Measurements from ENCODE around the gene TSPAN4.
A peak's percentile ranks its signal among the peaks of the same experiment; 100 is the strongest.

Gene TSPAN4

DNA sequence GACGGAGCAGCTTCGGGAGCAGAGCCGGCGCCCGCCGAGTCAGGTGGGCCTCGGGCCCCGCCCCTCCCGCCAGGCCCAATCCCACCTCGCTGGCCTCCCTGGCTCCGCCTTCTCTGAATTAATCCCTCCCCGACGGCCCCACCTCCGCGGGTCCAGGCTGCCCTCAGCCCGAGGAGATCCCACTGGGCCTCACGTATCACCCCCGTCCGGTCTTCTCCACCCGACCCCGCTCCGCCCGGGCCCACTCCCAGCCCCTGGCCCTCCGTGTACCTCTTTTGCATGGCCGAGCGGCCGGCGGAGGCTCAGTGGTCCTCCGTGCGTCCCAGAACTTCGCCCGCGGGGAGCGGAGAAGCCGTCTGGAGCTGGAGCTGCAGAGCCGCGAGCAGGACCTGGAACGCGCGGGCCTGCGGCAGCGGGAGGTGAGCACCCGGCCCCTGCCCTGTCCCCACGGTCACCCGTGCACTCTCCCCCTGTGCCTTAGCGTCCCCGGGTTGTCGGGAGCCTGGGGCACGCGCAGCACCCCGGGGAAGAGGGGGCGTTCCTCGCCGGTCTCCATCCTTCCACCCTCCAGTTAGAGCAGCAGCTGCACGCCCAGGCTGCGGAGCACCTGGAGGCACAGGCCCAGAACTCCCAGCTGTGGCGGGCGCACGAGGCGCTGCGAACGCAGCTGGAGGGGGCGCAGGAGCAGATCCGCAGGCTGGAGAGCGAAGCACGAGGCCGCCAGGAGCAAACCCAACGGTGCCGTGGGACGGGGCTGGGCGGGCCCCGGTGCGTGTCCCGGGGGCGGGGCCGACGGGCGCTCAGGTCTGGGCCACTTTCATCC, 12.1 kb upstream of the TSPAN4 start:
- DNase-seq (peak; percentile 61 to 64 (median 63)), ATAC-seq (replicated peaks) (peak; percentile 57)
- Mint-ChIP-seq H3K9me3 (no peaks in the 10 kb centered on the region), H3K4me1 (ENCODE audit: low read depth in 2 of 2) (peaks cover 14 to 32% of the 10 kb centered on the region in 2 donors), H3K27me3 (peaks cover 6 to 37% of the 10 kb centered on the region in 2 donors), H3K27ac (no peak overlapping the region), H3K36me3 (ENCODE audit: insufficient read depth) (peaks cover 10% of the 10 kb centered on the region), H3K4me3 (peak overlapping the region; percentile 69 to 75)

DNA sequence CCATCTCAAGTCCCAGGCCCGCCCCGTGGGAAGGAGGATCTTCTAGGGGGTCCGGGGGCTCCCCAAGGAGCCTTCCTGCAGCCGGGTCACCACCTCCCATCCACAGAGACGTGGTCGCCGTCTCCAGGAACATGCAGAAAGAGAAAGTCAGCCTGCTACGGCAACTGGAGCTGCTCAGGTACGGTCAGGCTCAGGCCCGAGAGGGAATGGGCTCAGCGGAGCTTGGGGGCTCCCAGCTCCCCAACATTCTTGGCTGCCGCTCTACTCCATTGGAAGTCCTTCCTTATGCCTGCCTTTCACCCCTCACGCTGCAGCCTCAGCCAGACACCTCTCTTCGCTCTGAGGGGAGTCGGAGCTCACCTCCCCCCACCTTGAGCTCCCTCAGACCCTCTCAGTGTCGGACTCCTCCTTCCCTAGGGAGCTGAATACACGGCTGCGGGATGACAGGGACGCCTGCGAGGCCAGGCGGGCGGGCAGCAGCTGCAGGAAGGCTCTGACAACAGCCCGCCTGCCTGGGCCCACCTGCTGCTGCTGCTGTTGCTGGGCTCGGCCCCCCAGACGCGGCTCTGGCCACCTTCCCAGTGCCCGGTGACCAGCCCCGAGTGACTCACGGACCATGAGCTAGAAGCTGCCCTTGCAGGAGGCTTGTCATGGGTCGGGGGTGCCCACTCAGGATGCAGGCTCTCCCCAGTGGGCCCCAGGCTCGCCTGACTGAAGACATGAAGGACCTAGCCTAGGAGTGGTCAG, 11.4 kb upstream of the TSPAN4 start:
- no peaks in the 10 kb centered on the region for H3K9me3 Mint-ChIP-seq
- H3K4me1 Mint-ChIP-seq (ENCODE audit: low read depth in 2 of 2), result peaks cover 14 to 32% of the 10 kb centered on the region in 2 donors
- no peak overlapping the region for H3K27ac Mint-ChIP-seq

DNA sequence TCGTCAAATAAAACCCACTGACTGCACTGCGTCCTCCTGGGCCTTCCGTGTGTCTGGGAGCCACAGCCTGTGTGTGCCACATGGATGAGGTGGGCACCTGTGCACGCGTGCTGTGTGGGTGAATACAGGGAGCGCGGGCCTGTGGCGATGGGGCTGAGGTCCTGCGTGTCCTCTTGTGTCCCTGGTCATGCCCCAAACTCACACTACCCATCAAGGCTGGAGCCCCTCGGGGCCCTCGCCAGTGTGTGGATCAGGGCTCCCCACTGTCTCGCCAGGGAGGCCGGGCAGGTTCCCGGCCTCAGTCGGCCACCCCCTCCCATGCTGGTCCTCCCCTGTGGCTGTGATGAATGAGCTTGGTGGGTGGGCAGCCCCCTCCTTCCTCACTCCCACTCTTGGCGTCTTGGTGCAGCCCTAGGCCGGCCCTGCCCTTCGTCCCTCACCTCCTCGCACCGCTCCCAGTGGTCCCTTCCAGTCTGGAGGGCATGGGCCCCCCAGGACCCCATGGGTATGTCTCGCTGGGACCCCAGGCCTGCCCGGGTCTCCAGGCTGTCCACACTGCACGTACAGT, 10.6 kb upstream of the TSPAN4 start:
- DNase-seq (no peak), ATAC-seq (replicated peaks) (no peak)
- Mint-ChIP-seq H3K4me1 (ENCODE audit: low read depth in 2 of 2) (peaks cover 10 to 32% of the 10 kb centered on the region in 2 donors), H3K27me3 (peaks cover 6 to 37% of the 10 kb centered on the region in 2 donors), H3K9me3 (no peaks in the 10 kb centered on the region), H3K36me3 (ENCODE audit: insufficient read depth) (peaks cover 7% of the 10 kb centered on the region), H3K4me3 (peak overlapping the region; percentile 69 to 75), H3K27ac (no peak overlapping the region)

More for the DNA sequence above, 11.4 kb upstream of the TSPAN4 start:
- DNase-seq (no peak), ATAC-seq (replicated peaks) (no peak)
- H3K27me3 Mint-ChIP-seq, result peaks cover 6 to 37% of the 10 kb centered on the region in 2 donors
- peaks cover 4% of the 10 kb centered on the region for H3K36me3 Mint-ChIP-seq (ENCODE audit: insufficient read depth)
- H3K4me3 Mint-ChIP-seq, result peak overlapping the region; percentile 69 to 75

DNA sequence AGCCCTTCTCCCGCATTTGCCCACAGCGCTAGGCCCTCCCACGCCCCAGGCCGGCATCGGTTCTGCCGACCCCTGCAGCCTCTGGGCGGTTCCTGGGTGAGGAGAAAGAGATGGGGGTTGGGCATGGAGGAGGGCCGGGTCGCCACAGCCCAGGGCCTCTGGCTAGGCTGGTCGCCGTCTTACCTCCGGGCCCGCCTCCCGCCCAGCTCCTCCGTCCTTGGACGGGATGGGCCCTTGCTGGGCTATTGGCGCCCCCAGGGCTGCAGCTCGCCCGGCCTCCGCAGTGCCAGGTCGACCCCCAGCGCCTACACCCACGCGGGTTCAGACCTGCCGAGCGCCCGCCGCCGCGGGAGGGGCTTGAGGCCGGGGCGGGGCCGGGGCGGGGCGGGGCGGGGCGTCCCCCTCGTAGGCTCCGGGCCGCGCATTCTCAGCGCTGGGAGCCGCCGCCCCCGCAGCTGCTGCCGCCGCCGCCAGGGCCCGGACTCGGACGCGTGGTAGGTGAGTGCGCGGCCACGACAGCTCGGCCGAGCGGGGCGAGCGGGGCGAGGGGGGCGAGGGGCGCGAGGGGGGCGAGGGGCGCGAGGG, 10.0 kb upstream of the TSPAN4 start, which contains the start of gene CD151:
TSS of gene CD151 (plus strand) at position 424 of the 585 bp plus-strand sequence. CDS start 3,118 bp downstream, outside the sequence.
- H3K4me1 Mint-ChIP-seq (ENCODE audit: low read depth in 2 of 2), result peaks cover 8 to 32% of the 10 kb centered on the region in 2 donors
- no peaks in the 10 kb centered on the region for H3K9me3 Mint-ChIP-seq
- H3K36me3 Mint-ChIP-seq (ENCODE audit: insufficient read depth), result peaks cover 12% of the 10 kb centered on the region
- peak within 1 kb of the TSS; percentile 69 to 75 for H3K4me3 Mint-ChIP-seq
- peak in 2 of 3 experiments; percentile 29 to 34 for DNase-seq
- peak; percentile 61 for ATAC-seq (replicated peaks)
- H3K27me3 Mint-ChIP-seq, result peaks cover 4 to 32% of the 10 kb centered on the region in 2 donors
- no peak within 1 kb of the TSS for H3K27ac Mint-ChIP-seq

DNA sequence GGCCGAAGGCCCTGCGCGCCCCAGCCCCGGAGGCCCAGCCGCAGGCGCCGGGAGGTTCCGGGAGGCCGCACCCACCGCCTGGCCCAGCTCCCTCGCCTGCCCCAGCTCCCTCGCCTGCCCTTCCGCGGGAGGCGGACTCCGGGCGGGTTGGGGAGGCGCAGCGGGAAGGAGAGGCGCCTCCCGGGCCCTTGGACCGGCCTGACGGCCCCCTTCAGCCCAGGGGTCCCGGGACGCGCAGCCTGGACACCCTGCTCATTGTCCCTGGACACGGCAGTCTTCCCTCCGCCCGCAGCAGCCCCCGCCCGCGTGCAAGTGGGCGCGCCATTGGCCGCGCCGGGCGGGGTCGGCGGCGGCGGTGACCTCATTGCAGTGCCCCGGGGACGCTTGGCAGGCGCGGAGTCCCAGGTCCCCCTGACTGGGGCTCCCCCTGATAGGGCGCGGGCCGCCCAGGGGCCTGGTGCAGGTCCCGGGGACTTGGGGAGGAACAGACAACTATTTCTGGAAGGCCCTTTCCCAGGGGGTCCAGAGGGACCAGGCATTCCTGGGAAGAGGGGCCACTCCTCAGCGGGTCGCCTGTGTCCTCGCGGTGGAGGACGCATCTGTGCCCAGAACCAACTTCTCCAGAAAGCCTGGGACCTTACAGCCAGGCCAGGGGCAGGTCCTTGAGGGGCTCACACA, 9.4 kb upstream of the TSPAN4 start:
- no peaks in the 10 kb centered on the region for H3K9me3 Mint-ChIP-seq
- H3K4me3 Mint-ChIP-seq, result peak overlapping the region; percentile 60 to 71
- H3K27ac Mint-ChIP-seq, result no peak overlapping the region
- ATAC-seq (replicated peaks), result peak; percentile 61
- DNase-seq, result peak in 2 of 3 experiments; percentile 38 to 42
- H3K27me3 Mint-ChIP-seq, result peaks cover 0 to 26% of the 10 kb centered on the region in 2 donors
- peaks cover 5 to 29% of the 10 kb centered on the region in 2 donors for H3K4me1 Mint-ChIP-seq (ENCODE audit: low read depth in 2 of 2)
- peaks cover 16% of the 10 kb centered on the region for H3K36me3 Mint-ChIP-seq (ENCODE audit: insufficient read depth)

DNA sequence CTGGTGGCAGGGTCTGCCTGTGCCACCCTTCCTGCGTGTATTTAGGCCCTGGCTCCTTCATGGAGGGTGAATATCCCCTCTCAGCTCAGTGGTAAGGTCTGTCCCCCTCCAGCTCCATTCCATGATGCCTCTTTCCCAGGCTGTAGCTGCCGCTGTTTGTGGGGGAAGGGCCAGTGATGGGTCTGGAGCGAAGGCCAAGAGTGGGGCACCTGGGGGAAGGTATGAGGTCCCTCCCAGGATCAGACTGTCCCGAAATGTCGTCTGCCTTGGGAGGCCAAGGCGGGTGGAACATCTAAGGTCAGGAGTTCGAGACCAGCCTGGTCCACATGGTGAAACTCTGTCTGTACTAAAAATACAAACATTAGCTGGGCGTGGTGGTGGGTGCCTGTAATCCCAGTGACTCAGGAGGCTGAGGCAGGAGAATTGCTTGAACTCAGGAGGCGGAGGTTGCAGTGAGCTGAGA, 8.8 kb upstream of the TSPAN4 start:
- peaks cover 17% of the 10 kb centered on the region for H3K36me3 Mint-ChIP-seq (ENCODE audit: insufficient read depth)
- H3K4me3 Mint-ChIP-seq, result peak overlapping the region; percentile 60 to 71
- no peak overlapping the region for H3K27ac Mint-ChIP-seq
- ATAC-seq (replicated peaks) (no peak), DNase-seq (no peak)
- H3K4me1 Mint-ChIP-seq (ENCODE audit: low read depth in 2 of 2), result peaks cover 5 to 29% of the 10 kb centered on the region in 2 donors
- H3K27me3 Mint-ChIP-seq, result peaks cover 0 to 19% of the 10 kb centered on the region in 2 donors
- H3K9me3 Mint-ChIP-seq, result no peaks in the 10 kb centered on the region

DNA sequence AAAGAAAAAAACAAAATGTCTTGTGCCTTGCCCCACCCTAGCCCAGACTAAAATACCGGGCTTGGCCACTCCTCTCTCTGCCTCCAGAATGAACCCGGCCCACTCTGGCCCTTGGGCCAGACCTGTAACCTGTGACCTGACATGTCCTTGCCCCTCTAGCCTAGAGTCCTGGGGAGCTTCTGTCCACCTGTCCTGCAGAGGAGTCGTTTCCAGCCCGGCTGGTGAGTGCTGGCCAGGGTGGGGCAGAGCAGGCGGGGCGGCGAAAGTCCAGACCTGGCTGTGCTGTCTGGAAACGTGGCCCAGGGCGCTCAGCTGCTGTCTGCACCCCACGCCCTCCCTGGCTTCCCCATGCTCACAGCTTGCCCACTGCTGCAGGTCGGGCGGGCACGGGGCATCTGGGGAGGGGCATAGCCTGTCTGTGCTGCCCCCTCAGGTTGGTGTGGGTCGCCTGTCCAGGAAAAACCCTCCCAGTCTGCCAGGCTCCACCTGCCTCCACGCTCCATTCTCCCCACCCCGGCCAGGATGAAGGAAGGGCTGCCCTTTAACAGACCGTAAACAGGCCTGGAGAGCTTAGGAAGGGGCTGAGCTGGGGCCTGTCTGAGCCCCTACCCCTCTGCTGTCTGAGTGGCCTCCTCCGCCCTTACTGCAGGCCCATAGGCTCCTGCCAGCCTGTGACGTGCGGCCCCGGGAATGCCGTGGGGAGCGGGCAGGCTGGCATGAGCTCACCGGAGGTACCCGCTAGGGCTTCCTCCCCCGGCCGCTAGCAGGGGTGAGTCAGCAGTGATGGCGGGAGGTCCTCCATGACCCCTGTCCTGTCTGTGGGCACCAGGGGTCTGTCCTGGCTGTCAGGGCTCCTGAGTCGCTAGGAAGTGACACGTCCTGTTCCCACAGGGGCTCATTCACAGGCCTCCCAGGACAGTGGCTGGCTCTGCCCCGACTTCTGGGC, 8.0 kb upstream of the TSPAN4 start:
- Mint-ChIP-seq H3K4me3 (peak overlapping the region; percentile 60 to 71), H3K27me3 (peaks cover 0 to 12% of the 10 kb centered on the region in 2 donors), H3K36me3 (ENCODE audit: insufficient read depth) (peaks cover 25% of the 10 kb centered on the region), H3K4me1 (ENCODE audit: low read depth in 2 of 2) (peaks cover 5 to 25% of the 10 kb centered on the region in 2 donors), H3K27ac (no peak overlapping the region), H3K9me3 (no peaks in the 10 kb centered on the region)
- no peak for ATAC-seq (replicated peaks)
- no peak for DNase-seq

DNA sequence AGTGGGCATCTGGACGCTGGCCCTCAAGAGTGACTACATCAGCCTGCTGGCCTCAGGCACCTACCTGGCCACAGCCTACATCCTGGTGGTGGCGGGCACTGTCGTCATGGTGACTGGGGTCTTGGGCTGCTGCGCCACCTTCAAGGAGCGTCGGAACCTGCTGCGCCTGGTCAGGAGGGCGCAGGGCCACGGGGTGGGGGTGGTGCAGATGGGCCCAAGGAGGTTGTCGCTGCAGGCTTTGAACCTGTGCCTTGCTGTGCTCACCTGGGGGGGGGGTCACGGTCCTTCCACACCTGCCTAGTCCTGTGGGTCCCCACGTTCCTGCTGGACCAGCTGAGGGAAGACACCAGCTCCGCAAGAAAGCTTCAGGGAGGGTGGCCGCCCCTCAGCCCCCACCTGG, 6.4 kb upstream of the TSPAN4 start:
- Mint-ChIP-seq H3K4me3 (no peak overlapping the region), H3K9me3 (no peaks in the 10 kb centered on the region), H3K27me3 (peaks cover 0 to 6% of the 10 kb centered on the region in 2 donors), H3K4me1 (ENCODE audit: low read depth in 2 of 2) (peaks cover 17 to 33% of the 10 kb centered on the region in 2 donors), H3K27ac (peak overlapping the region in 1 of 2 donors; percentile 20), H3K36me3 (ENCODE audit: insufficient read depth) (peaks cover 30% of the 10 kb centered on the region)
- ATAC-seq (replicated peaks) (no peak), DNase-seq (no peak)

DNA sequence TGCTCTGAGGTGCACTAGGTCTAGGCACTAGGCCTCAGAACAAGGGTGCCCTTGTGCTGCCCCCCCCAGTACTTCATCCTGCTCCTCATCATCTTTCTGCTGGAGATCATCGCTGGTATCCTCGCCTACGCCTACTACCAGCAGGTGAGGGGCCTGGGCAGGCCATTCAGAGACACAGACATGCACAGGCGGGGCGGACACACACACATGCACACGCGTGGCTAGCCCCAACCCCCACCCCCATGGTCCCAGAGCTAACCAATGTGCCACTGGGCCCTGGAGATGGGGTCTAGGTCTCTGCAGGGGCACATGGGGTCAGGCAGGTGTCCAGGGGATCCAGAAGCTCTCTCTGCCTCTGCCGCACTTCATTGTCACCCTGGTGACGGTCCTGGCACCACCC, 6.0 kb upstream of the TSPAN4 start:
- H3K27me3 Mint-ChIP-seq, result peaks cover 0 to 1% of the 10 kb centered on the region in 2 donors
- no peak overlapping the region for H3K4me3 Mint-ChIP-seq
- peaks cover 19 to 33% of the 10 kb centered on the region in 2 donors for H3K4me1 Mint-ChIP-seq (ENCODE audit: low read depth in 2 of 2)
- H3K36me3 Mint-ChIP-seq (ENCODE audit: insufficient read depth), result peaks cover 30% of the 10 kb centered on the region
- no peak overlapping the region for H3K27ac Mint-ChIP-seq
- H3K9me3 Mint-ChIP-seq, result no peaks in the 10 kb centered on the region
- DNase-seq (no peak), ATAC-seq (replicated peaks) (no peak)

DNA sequence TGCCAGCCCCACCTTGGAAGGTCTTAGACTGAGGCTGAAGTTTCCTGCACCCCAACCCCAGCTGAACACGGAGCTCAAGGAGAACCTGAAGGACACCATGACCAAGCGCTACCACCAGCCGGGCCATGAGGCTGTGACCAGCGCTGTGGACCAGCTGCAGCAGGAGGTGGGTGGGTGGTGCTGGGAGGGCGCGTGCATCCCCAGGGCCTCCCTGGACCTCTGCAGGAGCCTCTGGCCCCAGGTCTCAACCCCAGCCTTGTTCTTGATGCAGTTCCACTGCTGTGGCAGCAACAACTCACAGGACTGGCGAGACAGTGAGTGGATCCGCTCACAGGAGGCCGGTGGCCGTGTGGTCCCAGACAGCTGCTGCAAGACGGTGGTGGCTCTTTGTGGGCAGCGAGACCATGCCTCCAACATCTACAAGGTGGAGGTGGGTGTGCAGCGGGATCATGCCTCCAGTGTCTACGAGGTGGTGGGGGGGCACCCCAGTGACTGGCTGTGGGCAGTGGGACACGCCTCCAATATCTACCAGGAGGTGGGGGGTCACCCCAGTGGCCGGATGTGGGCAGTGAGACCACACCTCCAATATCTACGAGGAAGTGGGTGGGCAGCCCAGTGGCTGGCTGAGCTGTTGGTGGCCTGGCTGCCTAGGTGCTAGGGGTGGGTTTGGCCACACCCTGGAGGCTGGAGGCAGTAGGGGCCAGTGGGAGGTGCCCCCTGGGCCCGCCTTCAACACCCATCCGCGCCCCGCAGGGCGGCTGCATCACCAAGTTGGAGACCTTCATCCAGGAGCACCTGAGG, 5.3 kb upstream of the TSPAN4 start:
- H3K4me3 Mint-ChIP-seq, result no peak overlapping the region
- H3K27me3 Mint-ChIP-seq, result no peaks in the 10 kb centered on the region
- no peaks in the 10 kb centered on the region for H3K9me3 Mint-ChIP-seq
- peak overlapping the region in 1 of 2 donors; percentile 49 for H3K27ac Mint-ChIP-seq
- DNase-seq (no peak), ATAC-seq (replicated peaks) (no peak)
- peaks cover 19 to 29% of the 10 kb centered on the region in 2 donors for H3K4me1 Mint-ChIP-seq (ENCODE audit: low read depth in 2 of 2)
- H3K36me3 Mint-ChIP-seq (ENCODE audit: insufficient read depth), result peaks cover 30% of the 10 kb centered on the region

DNA sequence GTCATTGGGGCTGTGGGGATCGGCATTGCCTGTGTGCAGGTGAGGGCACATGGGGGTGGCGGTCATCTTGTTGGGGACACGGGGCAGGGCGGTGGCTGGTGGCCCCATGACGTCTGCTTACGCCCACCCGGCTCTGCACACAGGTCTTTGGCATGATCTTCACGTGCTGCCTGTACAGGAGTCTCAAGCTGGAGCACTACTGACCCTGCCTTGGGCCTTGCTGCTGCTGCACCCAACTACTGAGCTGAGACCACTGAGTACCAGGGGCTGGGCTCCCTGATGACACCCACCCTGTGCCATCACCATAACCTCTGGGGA, 4.7 kb upstream of the TSPAN4 start:
- H3K27me3 Mint-ChIP-seq, result no peaks in the 10 kb centered on the region
- H3K27ac Mint-ChIP-seq, result peak overlapping the region in 1 of 2 donors; percentile 49
- ATAC-seq (replicated peaks) (no peak), DNase-seq (no peak)
- H3K4me3 Mint-ChIP-seq, result no peak overlapping the region
- no peaks in the 10 kb centered on the region for H3K9me3 Mint-ChIP-seq
- peaks cover 30% of the 10 kb centered on the region for H3K36me3 Mint-ChIP-seq (ENCODE audit: insufficient read depth)
- H3K4me1 Mint-ChIP-seq (ENCODE audit: low read depth in 2 of 2), result peaks cover 19 to 28% of the 10 kb centered on the region in 2 donors

Data from effector memory CD8-positive, alpha-beta T cell (primary cell).